Activated gamma-delta T cell treated with anti-CD3 and anti-CD28 coated beads, Interleukin-2, amount 50 U/mL, for 16 hours (primary cell): Measurements from ENCODE around the gene PLEKHH3.
"Not testable (repeated sequence)": the region's sequence is repeated elsewhere in the genome, so short reads cannot be mapped to it uniquely, and the experiment has no call there.

Experiments used
- DNase-seq: peaks from one replicate; pipeline ENCODE4 v3.0.0-alpha.2; 2020; ENCODE audit warnings: low read depth

Gene PLEKHH3

GRCh38 chr17:42672038-42672437 lies 4.8 kb downstream of the PLEKHH3 start:
- DNase-seq = no peak

- no peak for DNase-seq
These were observed 5.8 kb downstream of the PLEKHH3 start for GRCh38 chr17:42670789-42671657.

- DNase-seq = no peak
These were observed 6.6 kb downstream of the PLEKHH3 start for GRCh38 chr17:42669977-42670788.

GRCh38 chr17:42669705-42669976 lies 7.2 kb downstream of the PLEKHH3 start:
- no peak for DNase-seq

- DNase-seq = no peak
These were observed 9.5 kb downstream of the PLEKHH3 start for GRCh38 chr17:42667088-42667951.

- DNase-seq = not testable (repeated sequence)
These were observed 10.7 kb downstream of the PLEKHH3 start for GRCh38 chr17:42666126-42666525.

- no peak for DNase-seq
These were observed 11.2 kb downstream of the PLEKHH3 start for GRCh38 chr17:42665581-42666001.

GRCh38 chr17:42660692-42661345 lies 16.0 kb downstream of the PLEKHH3 start:
- DNase-seq = no peak

GRCh38 chr17:42659932-42660274 lies 16.9 kb downstream of the PLEKHH3 start:
- not testable (repeated sequence) for DNase-seq

GRCh38 chr17:42659079-42659931 lies 17.5 kb downstream of the PLEKHH3 start, which contains the start of gene TUBG2:
Gene TUBG2 (plus strand): TSS chr17:42659284. CDS start chr17:42659504, 220 bp downstream.
- DNase-seq = peak; percentile 55

GRCh38 chr17:42657824-42658588 lies 18.8 kb downstream of the PLEKHH3 start:
- DNase-seq = no peak

- no peak for DNase-seq
These were observed 21.3 kb downstream of the PLEKHH3 start for GRCh38 chr17:42655528-42655927.

GRCh38 chr17:42653179-42654124 lies 23.3 kb downstream of the PLEKHH3 start:
- DNase-seq = no peak

- no peak for DNase-seq
These were observed 25.4 kb downstream of the PLEKHH3 start for GRCh38 chr17:42651392-42651791.

- no peak for DNase-seq
These were observed 29.0 kb downstream of the PLEKHH3 start for GRCh38 chr17:42647778-42648177.

GRCh38 chr17:42642336-42642735 lies 34.5 kb downstream of the PLEKHH3 start:
- no peak for DNase-seq

GRCh38 chr17:42640121-42640520 lies 36.7 kb downstream of the PLEKHH3 start:
- DNase-seq = no peak

GRCh38 chr17:42639525-42640113 lies 37.2 kb downstream of the PLEKHH3 start:
- DNase-seq = no peak
